IMR-90 (cell line): ENCODE results near the gene RNF182. TPM values are rescaled to one million over a fixed set of nuclear protein-coding genes. Genes with fewer than 3 reads are reported as not detected.
A peak's percentile ranks its signal among the peaks of the same experiment; 100 is the strongest.
"Not testable (repeated sequence)": the region's sequence is repeated elsewhere in the genome, so short reads cannot be mapped to it uniquely, and the experiment has no call there.

ENCODE experiments used
- ATAC-seq: fragments of 200-7000 bp; cut with Tn5 transposase; 2 replicates; pipeline ENCODE4 v1.9.1; 2020; ENCODE audit warnings: low read depth, mild to moderate bottlenecking, moderate library complexity
- BruUV-seq: library from RNA; stranded (reverse); fragments of 400-500 nt; replicated peaks from 2 replicates; lab custom pipeline; 2021; lab: Mats Ljungman, UMichigan
- CTCF ChIA-PET: fragments of 300-600 bp; formaldehyde crosslinking; extraction: SDS; loops from one replicate; lab custom pipeline; 2021; ENCODE audit warnings: antibody characterized with exemption; lab: Yijun Ruan, JAX
- POLR2A ChIA-PET: fragments of 300-600 bp; sonication (Branson Sonifier 250); formaldehyde crosslinking; loops from one replicate; lab custom pipeline; 2022; ENCODE audit warnings: antibody characterized with exemption; ENCODE audit not compliant: unreplicated experiment; lab: Charles Lee
- DNase-seq: peaks from one replicate; pipeline ENCODE4 v3.0.0; 2013
- H2AFZ ChIP-seq: replicated peaks from 2 replicates; pipeline ENCODE3; 2013; ENCODE audit warnings: low read length, mild to moderate bottlenecking; ENCODE audit not compliant: poor library complexity
- H2AK5ac ChIP-seq: 2 replicates; pipeline ENCODE4 v1.6.1; 2013; ENCODE audit warnings: low read depth, low read length, inconsistent platforms
- H2AK9ac ChIP-seq: replicated peaks from 2 replicates; pipeline ENCODE3; 2013; ENCODE audit warnings: mild to moderate bottlenecking, low read depth, low read length, moderate library complexity; ENCODE audit not compliant: poor library complexity
- H2BK120ac ChIP-seq: 2 replicates; pipeline ENCODE4 v1.6.1; 2013; ENCODE audit warnings: low read depth, low read length, inconsistent platforms
- H2BK15ac ChIP-seq: 3 replicates; pipeline ENCODE4 v1.6.1; 2013; ENCODE audit warnings: low read depth, low read length, inconsistent platforms
- H2BK20ac ChIP-seq: 2 replicates; pipeline ENCODE4 v1.6.1; 2013; ENCODE audit warnings: low read depth, mild to moderate bottlenecking, inconsistent platforms, low read length, moderate library complexity
- H2BK5ac ChIP-seq: 2 replicates; pipeline ENCODE4 v1.6.1; 2013; ENCODE audit warnings: mild to moderate bottlenecking, low read depth, low read length, inconsistent platforms; ENCODE audit not compliant: poor library complexity, severe bottlenecking
- H3K14ac ChIP-seq: replicated peaks from 2 replicates; pipeline ENCODE4 v1.6.1; 2013; ENCODE audit warnings: low read depth, low read length, inconsistent platforms
- H3K18ac ChIP-seq: 2 replicates; pipeline ENCODE4 v1.6.1; 2013; ENCODE audit warnings: low read depth, low read length, control low read depth
- H3K23ac ChIP-seq: 2 replicates; pipeline ENCODE4 v1.6.1; 2013; ENCODE audit warnings: low read depth, low read length, inconsistent platforms
- H3K27ac ChIP-seq: 2 replicates; pipeline ENCODE4 v1.5.1; 2013; ENCODE audit warnings: mild to moderate bottlenecking, control low read depth, low read length; ENCODE audit not compliant: insufficient read depth
- H3K27me3 ChIP-seq: 2 replicates; pipeline ENCODE4 v1.6.1; 2013; ENCODE audit warnings: low read length; ENCODE audit not compliant: control insufficient read depth, insufficient read depth
- H3K36me3 ChIP-seq: 2 replicates; pipeline ENCODE4 v1.6.1; 2013; ENCODE audit warnings: low read length, mixed read lengths; ENCODE audit not compliant: control insufficient read depth, insufficient read depth
- H3K4ac ChIP-seq: 2 replicates; pipeline ENCODE4 v1.6.1; 2013; ENCODE audit warnings: low read depth, low read length, inconsistent platforms
- H3K4me1 ChIP-seq: 2 replicates; pipeline ENCODE4 v1.6.1; 2013; ENCODE audit warnings: low read length, mixed read lengths; ENCODE audit not compliant: control insufficient read depth, insufficient read depth
- H3K4me2 ChIP-seq: 2 replicates; pipeline ENCODE4 v1.6.1; 2013; ENCODE audit warnings: low read depth, mild to moderate bottlenecking, control low read depth, low read length, moderate library complexity
- H3K4me3 ChIP-seq: 2 replicates; pipeline ENCODE4 v1.5.1; 2013; ENCODE audit warnings: low read depth, mild to moderate bottlenecking, control low read depth, low read length, moderate library complexity; ENCODE audit not compliant: insufficient read depth
- H3K56ac ChIP-seq: 2 replicates; pipeline ENCODE4 v1.6.1; 2013; ENCODE audit warnings: low read length, inconsistent platforms; ENCODE audit not compliant: insufficient read depth; ENCODE audit errors: extremely low read depth
- H3K79me1 ChIP-seq, 2 experiments: 2 replicates each; pipeline ENCODE4 v1.6.1; 2013; ENCODE audit warnings: low read length in 2 of 2, inconsistent platforms in 1 of 2, low read depth in 1 of 2
- H3K9ac ChIP-seq: 2 replicates; pipeline ENCODE4 v1.6.1; 2013; ENCODE audit warnings: low read depth, low read length, control low read depth
- H3K9me1 ChIP-seq: 2 replicates; pipeline ENCODE4 v1.6.1; 2013; ENCODE audit warnings: low read length, inconsistent platforms; ENCODE audit not compliant: insufficient read depth
- H3K9me3 ChIP-seq: 2 replicates; pipeline ENCODE4 v1.6.1; 2013; ENCODE audit warnings: low read length; ENCODE audit not compliant: control insufficient read depth, insufficient read depth
- H4K20me1 ChIP-seq: 2 replicates; pipeline ENCODE4 v1.6.1; 2013; ENCODE audit warnings: low read length, inconsistent platforms; ENCODE audit not compliant: insufficient read depth
- H4K5ac ChIP-seq: 2 replicates; pipeline ENCODE4 v1.6.1; 2013; ENCODE audit warnings: mild to moderate bottlenecking, low read depth, low read length, control low read depth
- H4K8ac ChIP-seq, 2 experiments: 2 replicates each; pipeline ENCODE4 v1.6.1; 2013; ENCODE audit warnings: low read depth in 2 of 2, low read length in 2 of 2, control low read depth in 1 of 2, inconsistent platforms in 1 of 2
- H4K91ac ChIP-seq: 2 replicates; pipeline ENCODE4 v1.6.1; 2013; ENCODE audit warnings: low read depth, low read length, inconsistent platforms; ENCODE audit not compliant: insufficient read depth
- FOS ChIP-seq: fragments of 150-350 bp; IDR thresholded peaks from 2 replicates; pipeline ENCODE4 v1.6.1; 2016; ENCODE audit warnings: low read depth, low read length
- MAFK ChIP-seq: IDR thresholded peaks from 2 replicates; pipeline ENCODE4 v1.6.1; 2012; ENCODE audit warnings: low read depth, low read length, improper control_type of control experiment
- POLR2A ChIP-seq: IDR thresholded peaks from 2 replicates; pipeline ENCODE4 v1.6.1; 2012; ENCODE audit warnings: mild to moderate bottlenecking, low read depth, low read length
- RCOR1 ChIP-seq: IDR thresholded peaks from 2 replicates; pipeline ENCODE4 v1.6.1; 2012; ENCODE audit warnings: mild to moderate bottlenecking, low read length, improper control_type of control experiment; ENCODE audit not compliant: insufficient replicate concordance
- WGBS, 2 experiments: methylation state at CpG; one replicate each; pipeline versions ENCODE4 v1.1.5 to v1.1.7; 2013; ENCODE audit warnings: missing lambda C conversion rate in 2 of 2; ENCODE audit not compliant: insufficient read length in 1 of 2; ENCODE audit errors: extremely low coverage in 2 of 2; 5-methylcytosine and 5-hydroxymethylcytosine counted together
- dilution Hi-C: fragments of 300-500 bp; cut with HindIII; formaldehyde crosslinking; loops from one replicate; pipeline ENCODE4 v1.14.3; 2018; ENCODE audit warnings: low sequenced_read_pairs; ENCODE audit not compliant: unreplicated experiment
- in situ Hi-C: fragments of 300-500 bp; cut with MboI; formaldehyde crosslinking; loops from 3 replicates; pipeline ENCODE4 v1.14.3; 2019; ENCODE audit warnings: low sequenced_read_pairs, inconsistent platforms, mixed read lengths
- intact Hi-C: fragments of 100-400 bp; cut with micrococcal nuclease; formaldehyde crosslinking; loops from 2 replicates; pipeline ENCODE4 v1.10.0; 2022
- polyA plus RNA-seq, 3 experiments: library from polyadenylated mRNA; depleted of rRNA; stranded (reverse); fragments of >200 nt; gene quantifications; 2 replicates each; pipeline ENCODE4 v1.2.3, GENCODE V29; 2012; ENCODE audit warnings: low replicate concordance in 1 of 3
- total RNA-seq: library from RNA; depleted of rRNA; stranded (reverse); fragments of >200 nt; gene quantifications from 2 replicates; pipeline ENCODE4 v1.2.3, GENCODE V29; 2012

The RNF182 gene
- total and polyA plus RNA-seq, 2 of the 4 experiments (the other 2 are of a cell fraction) = 4.1 to 9.1 TPM

GRCh38 chr6:13877051-13877450 is 47.7 kb upstream of the RNF182 start:
- Histone ChIP-seq H3K9me1 (no peaks in the 10 kb centered on the region), H4K20me1 (no peaks in the 10 kb centered on the region), H3K27ac (no peak overlapping the region), H4K91ac (no peak overlapping the region), H3K56ac (no peak overlapping the region), H2BK15ac (no peak overlapping the region), H2AK5ac (no peak overlapping the region), H2BK5ac (no peak overlapping the region), H2BK120ac (no peak overlapping the region), H3K4ac (no peak overlapping the region), H3K27me3 (peaks cover 7% of the 10 kb centered on the region), H4K8ac (no peak overlapping the region), H2AFZ (no peak overlapping the region), H3K4me1 (peaks cover 3% of the 10 kb centered on the region; the same call in 1 of the 2 replicates), H3K23ac (no peak overlapping the region), H4K5ac (no peak overlapping the region), H3K79me1 (no peaks in the 10 kb centered on the region), H3K14ac (no peak overlapping the region), H3K4me2 (no peak overlapping the region), H2AK9ac (no peak overlapping the region), H3K9me3 (no peaks in the 10 kb centered on the region; the same call in 1 of the 2 replicates), H3K9ac (no peak overlapping the region), H2BK20ac (no peak overlapping the region), H3K4me3 (no peak overlapping the region), H3K36me3 (no peaks in the 10 kb centered on the region), H3K18ac (no peak overlapping the region)
- ATAC-seq = peak; percentile 73; the same call in 1 of the 2 replicates
- intact Hi-C loops (no loop called here), in situ Hi-C loops (no loop called here), dilution Hi-C loops (no loop called here)
- no TSS peak for BruUV-seq
- ChIA-PET CTCF (no interaction called here), POLR2A (no interaction called here)
- peak; percentile 71 for DNase-seq
- TF ChIP-seq MAFK = no peak
- TF ChIP-seq FOS = 0 out of 2 replicates have a peak, but pooled peaks have one; percentile 23
- no peak for TF ChIP-seq RCOR1
- no peak for TF ChIP-seq POLR2A

GRCh38 chr6:13880061-13880663 is 44.6 kb upstream of the RNF182 start:
- BruUV-seq, H3K27ac ChIP-seq, H2AFZ ChIP-seq, H2BK120ac ChIP-seq, DNase-seq, H3K4ac ChIP-seq, POLR2A ChIA-PET, H2BK15ac ChIP-seq, H3K4me3 ChIP-seq, ATAC-seq, CTCF ChIA-PET, H2BK20ac ChIP-seq, H2AK9ac ChIP-seq, H3K4me1 ChIP-seq, H2BK5ac ChIP-seq, H3K9me3 ChIP-seq, H4K8ac ChIP-seq, H3K18ac ChIP-seq, H3K36me3 ChIP-seq, intact Hi-C loops, H4K91ac ChIP-seq, H3K14ac ChIP-seq, H3K56ac ChIP-seq, H4K20me1 ChIP-seq, H2AK5ac ChIP-seq, H3K9me1 ChIP-seq, in situ Hi-C loops, H3K79me1 ChIP-seq, dilution Hi-C loops, H3K9ac ChIP-seq, H3K23ac ChIP-seq, H4K5ac ChIP-seq, H3K4me2 ChIP-seq, H3K27me3 ChIP-seq: not testable (repeated sequence)
- WGBS, 2 experiments = no CpG with 5 or more reads among the region's 12 CpGs
